SK-N-SH treated with all-trans-retinoic acid at 6 μM for 48 hours (cell line): Measurements from ENCODE around the gene AADACL2.

Experiments
- ATAC-seq: fragments of 200-7000 bp; cut with Tn5 transposase; 3 replicates; pipeline ENCODE4 v1.9.1; 2020; ENCODE audit warnings: mild to moderate bottlenecking, moderate library complexity
- ARNTL ChIP-seq: fragments of 450-650 bp; formaldehyde crosslinking; IDR thresholded peaks from 2 replicates; pipeline ENCODE4 v1.5.0; 2020; ENCODE audit warnings: low read depth, mild to moderate bottlenecking, moderate library complexity, borderline replicate concordance
- BACH2 ChIP-seq: fragments of 250-450 bp; sonication (Bioruptor Pico); IDR thresholded peaks from 2 replicates; pipeline ENCODE4 v1.9.0; 2021; ENCODE audit warnings: mild to moderate bottlenecking, borderline replicate concordance
- CREB5 ChIP-seq: fragments of 250-450 bp; sonication (Bioruptor Pico); IDR thresholded peaks from 2 replicates; pipeline ENCODE4 v1.5.1; 2020; ENCODE audit warnings: low read depth, mild to moderate bottlenecking, moderate library complexity
- CSDC2 ChIP-seq: fragments of 250-450 bp; sonication (Bioruptor Pico); IDR thresholded peaks from 2 replicates; pipeline ENCODE4 v1.5.0; 2020; ENCODE audit warnings: mild to moderate bottlenecking, moderate library complexity
- CSRNP3 ChIP-seq: fragments of 250-450 bp; sonication (Bioruptor Pico); IDR thresholded peaks from 2 replicates; pipeline ENCODE4 v1.5.1; 2021; ENCODE audit warnings: mild to moderate bottlenecking, moderate library complexity
- ESRRG ChIP-seq: fragments of 250-450 bp; sonication (Bioruptor Pico); IDR thresholded peaks from 2 replicates; pipeline ENCODE4 v1.6.1; 2021; ENCODE audit warnings: mild to moderate bottlenecking
- GLIS3 ChIP-seq: fragments of 250-450 bp; sonication (Bioruptor Pico); IDR thresholded peaks from 2 replicates; pipeline ENCODE4 v1.5.0; 2020; ENCODE audit warnings: mild to moderate bottlenecking, moderate library complexity
- ISL1 ChIP-seq: fragments of 250-450 bp; sonication (Bioruptor Pico); IDR thresholded peaks from 2 replicates; pipeline ENCODE4 v2.1.2; 2022; ENCODE audit warnings: mild to moderate bottlenecking, moderate library complexity
- OSR1 ChIP-seq: fragments of 250-450 bp; sonication (Bioruptor Pico); IDR thresholded peaks from 2 replicates; pipeline ENCODE4 v1.8.0; 2022; ENCODE audit warnings: moderate library complexity, mild to moderate bottlenecking, inconsistent platforms
- PATZ1 ChIP-seq: fragments of 250-450 bp; sonication (Bioruptor Pico); IDR thresholded peaks from 2 replicates; pipeline ENCODE4 v1.8.0; 2020; ENCODE audit warnings: mild to moderate bottlenecking, moderate library complexity, borderline replicate concordance
- POU6F1 ChIP-seq: fragments of 250-450 bp; sonication (Bioruptor Pico); IDR thresholded peaks from 2 replicates; pipeline ENCODE4 v1.8.0; 2021; ENCODE audit warnings: low read depth, mild to moderate bottlenecking, moderate library complexity, borderline replicate concordance
- PPARA ChIP-seq: fragments of 250-450 bp; sonication (Bioruptor Pico); IDR thresholded peaks from 2 replicates; pipeline ENCODE4 v1.5.0; 2020; ENCODE audit warnings: mild to moderate bottlenecking, borderline replicate concordance
- RARB ChIP-seq: fragments of 250-450 bp; sonication (Bioruptor Pico); IDR thresholded peaks from 2 replicates; pipeline ENCODE4 v1.8.0; 2021; ENCODE audit warnings: mild to moderate bottlenecking, moderate library complexity
- SNAI2 ChIP-seq: fragments of 250-450 bp; sonication (Bioruptor Pico); IDR thresholded peaks from 2 replicates; pipeline ENCODE4 v1.5.0; 2020; ENCODE audit warnings: mild to moderate bottlenecking, moderate library complexity
- TCF4 ChIP-seq: fragments of 250-450 bp; sonication (Bioruptor Pico); IDR thresholded peaks from 2 replicates; pipeline ENCODE4 v1.8.0; 2021; ENCODE audit warnings: mild to moderate bottlenecking, moderate library complexity, borderline replicate concordance
- TOX ChIP-seq: fragments of 250-450 bp; sonication (Bioruptor Pico); IDR thresholded peaks from 2 replicates; pipeline ENCODE4 v1.8.0; 2021; ENCODE audit warnings: mild to moderate bottlenecking, moderate library complexity, borderline replicate concordance
- TSHZ2 ChIP-seq: fragments of 250-450 bp; sonication (Bioruptor Pico); IDR thresholded peaks from 2 replicates; pipeline ENCODE4 v1.5.0; 2020; ENCODE audit warnings: mild to moderate bottlenecking, moderate library complexity
- ZC3H10 ChIP-seq: fragments of 250-450 bp; sonication (Bioruptor Pico); IDR thresholded peaks from 2 replicates; pipeline ENCODE4 v1.5.1; 2021; ENCODE audit warnings: mild to moderate bottlenecking, moderate library complexity
- ZFP3 ChIP-seq: fragments of 250-450 bp; sonication (Bioruptor Pico); IDR thresholded peaks from 2 replicates; pipeline ENCODE4 v1.5.0; 2020; ENCODE audit warnings: mild to moderate bottlenecking, moderate library complexity
- ZFP30 ChIP-seq: fragments of 450-650 bp; formaldehyde crosslinking; IDR thresholded peaks from 2 replicates; pipeline ENCODE4 v1.5.0; 2022; ENCODE audit warnings: mild to moderate bottlenecking, moderate library complexity
- ZNF565 ChIP-seq: fragments of 450-650 bp; formaldehyde crosslinking; conservative IDR thresholded peaks from 2 replicates; pipeline ENCODE4 v1.5.0; 2020; ENCODE audit warnings: low read depth, mild to moderate bottlenecking, moderate library complexity
- ZNF70 ChIP-seq: fragments of 450-650 bp; formaldehyde crosslinking; IDR thresholded peaks from 2 replicates; pipeline ENCODE4 v1.5.0; 2020; ENCODE audit warnings: mild to moderate bottlenecking, moderate library complexity
- ZNF8 ChIP-seq: fragments of 450-650 bp; formaldehyde crosslinking; IDR thresholded peaks from 2 replicates; pipeline ENCODE4 v1.5.0; 2020; ENCODE audit warnings: mild to moderate bottlenecking, moderate library complexity

The AADACL2 gene

GRCh38 chr3:151686257-151686656 lies 47.5 kb upstream of the AADACL2 start:
- TF ChIP-seq ARNTL (CRISPR knock-in tag) (no peak), ZNF565 (CRISPR knock-in tag) (no peak), GLIS3 (CRISPR knock-in tag) (no peak), ZNF70 (CRISPR knock-in tag) (no peak), PATZ1 (no peak), ZC3H10 (CRISPR knock-in tag) (no peak), ESRRG (no peak), SNAI2 (CRISPR knock-in tag) (no peak), TCF4 (CRISPR knock-in tag) (no peak), ZFP30 (CRISPR knock-in tag) (no peak), PPARA (no peak), ZFP3 (CRISPR knock-in tag) (no peak), OSR1 (CRISPR knock-in tag) (no peak), TSHZ2 (CRISPR knock-in tag) (no peak), POU6F1 (CRISPR knock-in tag) (no peak), TOX (CRISPR knock-in tag) (no peak), CREB5 (CRISPR knock-in tag) (no peak), BACH2 (CRISPR knock-in tag) (no peak)
- TF ChIP-seq, all 23 proteins: peak for 0
- no peak for ATAC-seq

- no peak for TF ChIP-seq CREB5 (CRISPR knock-in tag)
- no peak for TF ChIP-seq SNAI2 (CRISPR knock-in tag)
- no peak for TF ChIP-seq PATZ1
- no peak for TF ChIP-seq ZNF8
- no peak for TF ChIP-seq CSDC2 (CRISPR knock-in tag)
- TF ChIP-seq RARB (CRISPR knock-in tag), result no peak
- no peak for TF ChIP-seq ZC3H10 (CRISPR knock-in tag)
- TF ChIP-seq ISL1 (CRISPR knock-in tag), result no peak
- no peak for TF ChIP-seq OSR1 (CRISPR knock-in tag)
- no peak for TF ChIP-seq GLIS3 (CRISPR knock-in tag)
- TF ChIP-seq ARNTL (CRISPR knock-in tag), result no peak
- TF ChIP-seq TOX (CRISPR knock-in tag), result no peak
- no peak for TF ChIP-seq CSRNP3
- no peak for TF ChIP-seq ZFP30 (CRISPR knock-in tag)
- ATAC-seq, result no peak
Observed at GRCh38 chr3:151687076-151687475, 46.7 kb upstream of the AADACL2 start.
